ENCODE results near the gene ROR2. TPM values are rescaled to one million over a fixed set of nuclear protein-coding genes. Genes with fewer than 3 reads are reported as not detected.

ROR2 gene
- total and polyA plus RNA-seq, 2 of the 13 experiments (the other 11 are each of a cell fraction or from before 2014, with no cell fraction given): not detected

GRCh38 chr9:91994422-91994821 lies 44.4 kb upstream of the ROR2 start (continued):
- TF ChIP-seq ZNF609 (CRISPR knock-in tag; IDR thresholded peaks at IDR 0.05; ENCODE audit: borderline replicate concordance): peak; percentile 80
- TF ChIP-seq ZNF503 (CRISPR knock-in tag; IDR thresholded peaks at IDR 0.05): 0 out of 2 replicates have a peak, but pooled peaks have one; percentile 23
- TF ChIP-seq, protein P1, sequence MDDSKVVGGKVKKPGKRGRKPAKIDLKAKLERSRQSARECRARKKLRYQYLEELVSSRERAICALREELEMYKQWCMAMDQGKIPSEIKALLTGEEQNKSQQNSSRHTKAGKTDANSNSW (CRISPR knock-in tag; IDR thresholded peaks at IDR 0.05; ENCODE audit: borderline replicate concordance): no peak
- TF ChIP-seq HMGA1 (CRISPR knock-in tag; conservative IDR thresholded peaks at IDR 0.05): no peak
- TF ChIP-seq SSRP1 (CRISPR knock-in tag; IDR thresholded peaks at IDR 0.05): no peak
- peak; percentile 50; the same call in 1 of the 2 replicates for TF ChIP-seq HMG20A (CRISPR knock-in tag; IDR thresholded peaks at IDR 0.05; ENCODE audit: borderline replicate concordance)
- TF ChIP-seq PHF8 (CRISPR knock-in tag; IDR thresholded peaks at IDR 0.05): no peak
- no peak for TF ChIP-seq REL (CRISPR knock-in tag; conservative IDR thresholded peaks at IDR 0.05)
- no peak for TF ChIP-seq ADNP (CRISPR knock-in tag; IDR thresholded peaks at IDR 0.05)
- 0 out of 2 replicates have a peak, but pooled peaks have one; percentile 3 for TF ChIP-seq CEBPG (CRISPR knock-in tag; IDR thresholded peaks at IDR 0.05)
- TF ChIP-seq, protein P2, sequence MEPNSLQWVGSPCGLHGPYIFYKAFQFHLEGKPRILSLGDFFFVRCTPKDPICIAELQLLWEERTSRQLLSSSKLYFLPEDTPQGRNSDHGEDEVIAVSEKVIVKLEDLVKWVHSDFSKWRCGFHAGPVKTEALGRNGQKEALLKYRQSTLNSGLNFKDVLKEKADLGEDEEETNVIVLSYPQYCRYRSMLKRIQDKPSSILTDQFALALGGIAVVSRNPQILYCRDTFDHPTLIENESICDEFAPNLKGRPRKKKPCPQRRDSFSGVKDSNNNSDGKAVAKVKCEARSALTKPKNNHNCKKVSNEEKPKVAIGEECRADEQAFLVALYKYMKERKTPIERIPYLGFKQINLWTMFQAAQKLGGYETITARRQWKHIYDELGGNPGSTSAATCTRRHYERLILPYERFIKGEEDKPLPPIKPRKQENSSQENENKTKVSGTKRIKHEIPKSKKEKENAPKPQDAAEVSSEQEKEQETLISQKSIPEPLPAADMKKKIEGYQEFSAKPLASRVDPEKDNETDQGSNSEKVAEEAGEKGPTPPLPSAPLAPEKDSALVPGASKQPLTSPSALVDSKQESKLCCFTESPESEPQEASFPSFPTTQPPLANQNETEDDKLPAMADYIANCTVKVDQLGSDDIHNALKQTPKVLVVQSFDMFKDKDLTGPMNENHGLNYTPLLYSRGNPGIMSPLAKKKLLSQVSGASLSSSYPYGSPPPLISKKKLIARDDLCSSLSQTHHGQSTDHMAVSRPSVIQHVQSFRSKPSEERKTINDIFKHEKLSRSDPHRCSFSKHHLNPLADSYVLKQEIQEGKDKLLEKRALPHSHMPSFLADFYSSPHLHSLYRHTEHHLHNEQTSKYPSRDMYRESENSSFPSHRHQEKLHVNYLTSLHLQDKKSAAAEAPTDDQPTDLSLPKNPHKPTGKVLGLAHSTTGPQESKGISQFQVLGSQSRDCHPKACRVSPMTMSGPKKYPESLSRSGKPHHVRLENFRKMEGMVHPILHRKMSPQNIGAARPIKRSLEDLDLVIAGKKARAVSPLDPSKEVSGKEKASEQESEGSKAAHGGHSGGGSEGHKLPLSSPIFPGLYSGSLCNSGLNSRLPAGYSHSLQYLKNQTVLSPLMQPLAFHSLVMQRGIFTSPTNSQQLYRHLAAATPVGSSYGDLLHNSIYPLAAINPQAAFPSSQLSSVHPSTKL (CRISPR knock-in tag; IDR thresholded peaks at IDR 0.05): peak; percentile 75
- no peak for TF ChIP-seq ZNF788 (CRISPR knock-in tag; IDR thresholded peaks at IDR 0.05; ENCODE audit: borderline replicate concordance)
- TF ChIP-seq, protein P3, sequence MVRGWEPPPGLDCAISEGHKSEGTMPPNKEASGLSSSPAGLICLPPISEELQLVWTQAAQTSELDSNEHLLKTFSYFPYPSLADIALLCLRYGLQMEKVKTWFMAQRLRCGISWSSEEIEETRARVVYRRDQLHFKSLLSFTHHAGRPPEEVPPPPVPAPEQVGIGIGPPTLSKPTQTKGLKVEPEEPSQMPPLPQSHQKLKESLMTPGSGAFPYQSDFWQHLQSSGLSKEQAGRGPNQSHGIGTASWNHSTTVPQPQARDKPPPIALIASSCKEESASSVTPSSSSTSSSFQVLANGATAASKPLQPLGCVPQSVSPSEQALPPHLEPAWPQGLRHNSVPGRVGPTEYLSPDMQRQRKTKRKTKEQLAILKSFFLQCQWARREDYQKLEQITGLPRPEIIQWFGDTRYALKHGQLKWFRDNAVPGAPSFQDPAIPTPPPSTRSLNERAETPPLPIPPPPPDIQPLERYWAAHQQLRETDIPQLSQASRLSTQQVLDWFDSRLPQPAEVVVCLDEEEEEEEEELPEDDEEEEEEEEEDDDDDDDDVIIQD (CRISPR knock-in tag; IDR thresholded peaks at IDR 0.05; ENCODE audit: low read depth): no peak
- TF ChIP-seq ISL2 (CRISPR knock-in tag; IDR thresholded peaks at IDR 0.05): peak; percentile 73
- peak; percentile 28; the same call in 1 of the 2 replicates for TF ChIP-seq FOXA3 (CRISPR knock-in tag; IDR thresholded peaks at IDR 0.05)
- TF ChIP-seq ZFYVE20 (CRISPR knock-in tag; IDR thresholded peaks at IDR 0.05; ENCODE audit: borderline replicate concordance, low read depth): no peak
- peak; percentile 51; the same call in 1 of the 2 replicates for TF ChIP-seq NKX3-1 (CRISPR knock-in tag; IDR thresholded peaks at IDR 0.05)
- TF ChIP-seq ESRRA (CRISPR knock-in tag; IDR thresholded peaks at IDR 0.05; ENCODE audit: low read depth): no peak
- no peak for TF ChIP-seq HDAC1 (CRISPR knock-in tag; IDR thresholded peaks at IDR 0.05)
- no peak for TF ChIP-seq RFX1 (IDR thresholded peaks at IDR 0.05)
